ENCODE data around the gene PPP2R5C. TPM values are rescaled to one million over a fixed set of nuclear protein-coding genes. Genes with fewer than 3 reads are reported as not detected.
A peak's percentile ranks its signal among the peaks of the same experiment; 100 is the strongest.

The PPP2R5C gene
- total RNA-seq, 6 donors from 2014 or later, result 105 to 208 (median 133) TPM

DNA sequence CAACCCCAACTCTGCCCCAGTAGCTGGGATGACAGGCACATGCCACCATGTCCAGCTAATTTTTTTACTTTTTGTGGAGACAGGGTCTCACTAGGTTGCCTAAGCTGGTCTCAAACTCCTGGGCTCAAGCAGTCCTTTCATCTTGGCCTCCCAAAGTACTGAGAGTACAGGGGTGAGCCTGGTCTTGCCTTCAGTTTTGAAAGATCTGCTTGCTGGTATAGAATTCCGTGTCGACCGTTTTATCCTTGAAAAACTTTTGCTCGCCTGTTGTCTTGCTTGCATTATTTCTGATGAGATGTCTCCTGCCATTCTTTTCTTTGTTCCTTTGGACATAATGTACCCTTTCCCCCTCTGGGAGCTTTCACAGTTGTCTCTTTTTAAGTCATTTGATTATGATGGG, 110.8 kb downstream of the PPP2R5C start:
- H3K27ac ChIP-seq, result no peak overlapping the region
- H3K36me3 ChIP-seq, result no peaks in the 10 kb centered on the region
- TF ChIP-seq EP300 (IDR thresholded peaks at IDR 0.05) (no peak), POLR2AphosphoS5 (IDR thresholded peaks at IDR 0.05) (no peak), POLR2A (IDR thresholded peaks at IDR 0.05) (no peak)
- TF ChIP-seq, protein P1, sequence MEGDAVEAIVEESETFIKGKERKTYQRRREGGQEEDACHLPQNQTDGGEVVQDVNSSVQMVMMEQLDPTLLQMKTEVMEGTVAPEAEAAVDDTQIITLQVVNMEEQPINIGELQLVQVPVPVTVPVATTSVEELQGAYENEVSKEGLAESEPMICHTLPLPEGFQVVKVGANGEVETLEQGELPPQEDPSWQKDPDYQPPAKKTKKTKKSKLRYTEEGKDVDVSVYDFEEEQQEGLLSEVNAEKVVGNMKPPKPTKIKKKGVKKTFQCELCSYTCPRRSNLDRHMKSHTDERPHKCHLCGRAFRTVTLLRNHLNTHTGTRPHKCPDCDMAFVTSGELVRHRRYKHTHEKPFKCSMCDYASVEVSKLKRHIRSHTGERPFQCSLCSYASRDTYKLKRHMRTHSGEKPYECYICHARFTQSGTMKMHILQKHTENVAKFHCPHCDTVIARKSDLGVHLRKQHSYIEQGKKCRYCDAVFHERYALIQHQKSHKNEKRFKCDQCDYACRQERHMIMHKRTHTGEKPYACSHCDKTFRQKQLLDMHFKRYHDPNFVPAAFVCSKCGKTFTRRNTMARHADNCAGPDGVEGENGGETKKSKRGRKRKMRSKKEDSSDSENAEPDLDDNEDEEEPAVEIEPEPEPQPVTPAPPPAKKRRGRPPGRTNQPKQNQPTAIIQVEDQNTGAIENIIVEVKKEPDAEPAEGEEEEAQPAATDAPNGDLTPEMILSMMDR (IDR thresholded peaks at IDR 0.05), result no peak
- ATAC-seq (ENCODE audit: low FRiP score in 2 of 2) (no peak), DNase-seq (no peak)
- 93 to 98% methylated on average over 4 of the region's 4 CpGs for WGBS, 2 donors
- no peak overlapping the region for H3K4me3 ChIP-seq
- peaks cover 16 to 24% (median 23%) of the 10 kb centered on the region in 4 donors for H3K4me1 ChIP-seq
- no peaks in the 10 kb centered on the region for H3K27me3 ChIP-seq
- no peaks in the 10 kb centered on the region for H3K9me3 ChIP-seq

DNA sequence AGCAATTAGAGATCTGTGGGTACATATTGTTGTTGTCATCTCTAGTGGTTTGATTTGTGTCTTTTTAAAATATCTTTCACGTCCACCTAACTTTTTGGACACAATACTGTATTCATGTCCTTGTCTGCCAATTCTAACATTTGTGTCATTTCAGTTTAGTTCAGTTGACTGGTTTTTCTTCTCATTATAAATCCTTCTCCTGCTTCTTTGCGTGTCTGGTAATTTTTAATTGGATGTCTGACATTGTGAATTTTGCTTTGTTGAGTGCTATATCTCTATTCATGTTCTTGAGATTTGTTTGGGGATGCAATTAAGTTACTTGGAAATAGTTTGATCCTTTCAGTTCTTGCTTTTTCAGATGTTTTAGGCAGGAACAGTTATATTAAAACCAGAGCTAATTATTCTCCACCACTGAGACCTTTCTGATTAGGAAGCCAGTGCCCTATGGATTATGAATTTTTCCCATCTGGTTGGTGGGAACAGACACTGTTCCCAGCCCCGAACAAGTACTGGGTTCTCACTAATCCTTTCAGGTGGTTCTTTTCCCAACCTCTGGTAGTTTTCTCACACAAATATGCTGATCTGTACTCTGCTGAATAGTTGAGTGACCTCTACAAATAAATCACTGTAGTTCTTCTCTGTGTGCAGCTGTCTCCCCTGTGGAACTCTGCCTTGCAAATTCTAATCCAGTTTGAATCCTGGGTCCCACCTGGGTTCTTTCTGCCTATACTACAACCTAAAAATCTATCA, 111.7 kb downstream of the PPP2R5C start:
- Histone ChIP-seq H3K9me3 (no peaks in the 10 kb centered on the region), H3K27me3 (no peaks in the 10 kb centered on the region), H3K27ac (no peak overlapping the region), H3K4me1 (peaks cover 22 to 31% (median 27%) of the 10 kb centered on the region in 4 donors), H3K4me3 (no peak overlapping the region), H3K36me3 (peaks cover 0 to 1% (median 0%) of the 10 kb centered on the region in 4 donors)
- no peak for ATAC-seq (ENCODE audit: low FRiP score in 2 of 2)
- DNase-seq, result no peak
- TF ChIP-seq POLR2AphosphoS5 (IDR thresholded peaks at IDR 0.05), result no peak
- no peak for TF ChIP-seq POLR2A (IDR thresholded peaks at IDR 0.05)
- TF ChIP-seq, protein P1 (IDR thresholded peaks at IDR 0.05), result no peak
- no peak for TF ChIP-seq EP300 (IDR thresholded peaks at IDR 0.05)
- 81 to 89% methylated on average over 3 of the region's 3 CpGs for WGBS, 2 donors

DNA sequence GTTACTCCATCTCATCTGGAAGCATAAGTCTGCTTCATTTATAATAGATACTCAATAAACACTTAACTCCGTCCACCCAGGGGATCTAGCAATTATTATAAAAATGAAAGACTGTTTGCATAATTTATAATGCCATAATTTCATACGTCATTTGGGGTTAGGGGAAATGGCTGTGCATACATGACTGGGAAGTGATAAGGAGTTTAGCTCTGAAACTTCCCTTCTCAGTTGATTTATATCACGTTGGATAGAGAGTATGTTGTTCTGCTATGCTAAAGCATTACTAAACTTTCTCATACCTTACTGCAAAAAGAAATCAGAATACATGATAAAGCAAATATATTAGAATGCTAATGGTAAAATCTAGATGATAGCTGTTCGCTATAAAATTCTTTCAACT, 112.5 kb downstream of the PPP2R5C start:
- peaks cover 22 to 35% (median 29%) of the 10 kb centered on the region in 4 donors for H3K4me1 ChIP-seq
- WGBS, 2 donors, result 52 to 61% methylated on average over 4 of the region's 4 CpGs
- H3K4me3 ChIP-seq, result no peak overlapping the region
- no peak for TF ChIP-seq POLR2A (IDR thresholded peaks at IDR 0.05)
- TF ChIP-seq, protein P1 (IDR thresholded peaks at IDR 0.05), result no peak
- TF ChIP-seq EP300 (IDR thresholded peaks at IDR 0.05), result no peak
- H3K27me3 ChIP-seq, result no peaks in the 10 kb centered on the region
- peaks cover 0 to 6% (median 2%) of the 10 kb centered on the region in 4 donors for H3K36me3 ChIP-seq
- no peak for DNase-seq
- no peak for ATAC-seq (ENCODE audit: low FRiP score in 2 of 2)
- H3K9me3 ChIP-seq, result no peaks in the 10 kb centered on the region
- no peak overlapping the region for H3K27ac ChIP-seq

DNA sequence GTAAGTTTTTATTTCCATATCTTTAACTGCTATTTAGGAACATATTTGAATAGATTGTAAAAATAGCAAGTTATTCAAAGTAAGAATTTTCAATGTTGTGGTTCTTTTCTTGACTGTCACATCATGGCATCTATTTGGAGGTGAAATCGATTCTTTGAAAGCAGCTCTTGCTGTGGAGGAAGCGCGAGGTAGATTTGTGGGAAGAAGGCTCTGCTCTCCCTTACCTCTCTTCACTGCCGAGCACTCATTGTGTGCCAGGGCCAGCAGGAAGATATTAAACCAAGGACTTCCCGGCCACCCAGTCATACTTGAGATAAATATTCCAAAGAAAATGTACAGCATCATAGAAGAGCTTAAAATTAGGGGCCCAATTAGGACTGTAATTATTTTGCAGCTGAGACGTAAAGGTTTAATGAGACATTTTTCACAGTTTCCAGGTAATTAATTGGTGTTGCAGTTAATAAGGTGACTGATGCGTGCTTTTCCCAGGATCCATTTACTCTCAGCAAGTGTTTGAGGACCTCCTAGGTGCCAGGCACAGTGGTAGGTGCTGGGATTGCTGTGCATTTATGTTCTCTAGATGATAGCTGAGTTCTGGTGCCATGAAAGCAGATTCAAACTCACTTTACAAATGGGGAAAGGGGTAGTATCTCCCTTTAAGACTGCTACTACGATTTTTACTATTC, 113.7 kb downstream of the PPP2R5C start:
- Histone ChIP-seq H3K9me3 (no peaks in the 10 kb centered on the region), H3K4me1 (peaks cover 22 to 39% (median 29%) of the 10 kb centered on the region in 4 donors), H3K27ac (peak overlapping the region in 3 of 4 donors; percentile 1 to 57 (median 46)), H3K36me3 (peaks cover 0 to 14% (median 2%) of the 10 kb centered on the region in 4 donors), H3K4me3 (no peak overlapping the region), H3K27me3 (no peaks in the 10 kb centered on the region)
- no peak for DNase-seq
- 78% methylated on average over 8 of the region's 8 CpGs for WGBS, 2 donors
- ATAC-seq (ENCODE audit: low FRiP score in 2 of 2), result no peak
- TF ChIP-seq POLR2A (IDR thresholded peaks at IDR 0.05), result no peak
- no peak for TF ChIP-seq EP300 (IDR thresholded peaks at IDR 0.05)
- TF ChIP-seq, protein P1 (IDR thresholded peaks at IDR 0.05), result no peak
- no peak for TF ChIP-seq POLR2AphosphoS5 (IDR thresholded peaks at IDR 0.05)

All from upper lobe of left lung (tissue), 6 donors.